ENCODE data around the gene TRMO.

DNA sequence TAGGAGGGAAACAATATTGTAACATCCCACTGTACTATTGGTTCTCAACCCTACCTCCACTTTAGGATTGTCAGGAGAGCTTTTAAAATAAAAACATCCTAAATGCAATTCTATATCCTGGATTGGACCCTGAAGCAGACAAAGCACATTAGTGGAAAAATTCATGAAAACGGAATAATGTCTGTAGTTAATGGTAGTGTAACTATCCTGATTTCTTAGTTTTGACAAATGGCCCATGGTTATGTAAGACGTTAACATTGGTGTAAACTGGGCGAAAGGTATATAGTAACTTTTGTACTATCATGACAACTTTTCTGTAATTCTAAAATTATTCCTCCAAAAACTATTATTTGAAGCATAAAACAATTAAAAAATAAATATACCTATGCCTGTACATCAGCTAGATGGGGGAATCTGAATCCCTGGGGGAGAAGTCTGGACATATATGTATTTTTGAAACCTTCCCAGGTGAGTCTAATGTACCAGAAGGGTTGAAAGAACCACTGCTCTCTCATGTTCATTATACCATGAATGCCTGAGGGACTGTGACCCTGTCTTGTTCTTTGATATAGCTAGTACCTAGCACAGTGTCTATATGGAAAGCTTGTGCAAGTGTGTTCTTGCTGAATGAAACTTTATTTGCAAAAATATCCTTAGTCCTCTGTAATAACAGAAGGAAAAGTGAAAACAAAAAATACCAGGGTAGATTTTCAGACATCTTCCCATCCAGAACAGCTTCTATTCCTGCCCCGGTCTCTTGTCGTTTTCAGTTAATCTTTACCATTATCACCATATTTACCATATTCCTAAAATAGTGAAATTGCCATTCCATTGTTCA lies 3.4 kb upstream of the TRMO start:
- no peak for TF ChIP-seq POLR2A (IDR thresholded peaks at IDR 0.05)
- TF ChIP-seq, protein P1, sequence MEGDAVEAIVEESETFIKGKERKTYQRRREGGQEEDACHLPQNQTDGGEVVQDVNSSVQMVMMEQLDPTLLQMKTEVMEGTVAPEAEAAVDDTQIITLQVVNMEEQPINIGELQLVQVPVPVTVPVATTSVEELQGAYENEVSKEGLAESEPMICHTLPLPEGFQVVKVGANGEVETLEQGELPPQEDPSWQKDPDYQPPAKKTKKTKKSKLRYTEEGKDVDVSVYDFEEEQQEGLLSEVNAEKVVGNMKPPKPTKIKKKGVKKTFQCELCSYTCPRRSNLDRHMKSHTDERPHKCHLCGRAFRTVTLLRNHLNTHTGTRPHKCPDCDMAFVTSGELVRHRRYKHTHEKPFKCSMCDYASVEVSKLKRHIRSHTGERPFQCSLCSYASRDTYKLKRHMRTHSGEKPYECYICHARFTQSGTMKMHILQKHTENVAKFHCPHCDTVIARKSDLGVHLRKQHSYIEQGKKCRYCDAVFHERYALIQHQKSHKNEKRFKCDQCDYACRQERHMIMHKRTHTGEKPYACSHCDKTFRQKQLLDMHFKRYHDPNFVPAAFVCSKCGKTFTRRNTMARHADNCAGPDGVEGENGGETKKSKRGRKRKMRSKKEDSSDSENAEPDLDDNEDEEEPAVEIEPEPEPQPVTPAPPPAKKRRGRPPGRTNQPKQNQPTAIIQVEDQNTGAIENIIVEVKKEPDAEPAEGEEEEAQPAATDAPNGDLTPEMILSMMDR (IDR thresholded peaks at IDR 0.05), result no peak
- TF ChIP-seq POLR2AphosphoS5 (IDR thresholded peaks at IDR 0.05; ENCODE audit: insufficient read depth in 1 of 2, low read depth in 1 of 2), result no peak

Measured in vagina (tissue), 2 donors.